ENCODE data around the gene TTC7B.

TTC7B gene

DNA sequence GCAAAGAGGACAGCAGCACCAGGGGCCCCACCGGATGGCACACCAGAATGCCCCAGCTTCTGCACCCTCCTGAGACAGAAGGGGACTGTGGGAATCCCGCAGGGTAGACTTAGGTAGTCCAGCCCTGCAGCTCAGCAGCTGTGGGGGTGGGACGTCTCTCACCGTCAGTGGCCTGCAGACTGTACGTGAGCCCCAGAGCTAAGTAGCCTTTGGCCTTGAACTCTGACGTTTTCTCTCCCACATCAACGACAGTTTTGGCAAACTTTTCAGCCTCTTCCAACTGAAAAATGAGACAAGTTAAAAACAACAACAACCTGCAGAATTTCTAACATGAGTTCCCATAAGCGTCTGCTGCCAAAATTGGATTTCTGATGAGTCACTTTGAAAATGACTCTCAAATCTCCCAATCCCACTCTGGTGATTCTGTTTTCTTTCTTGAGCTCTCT, 161.4 kb downstream of the TTC7B start:
- DNase-seq (ENCODE audit: low read depth in 1 of 2, low spot score in 1 of 2), result no peak
- H3K27ac ChIP-seq (replicated peaks), result no peak overlapping the region
- H3K4me3 ChIP-seq (replicated peaks; ENCODE audit: insufficient read depth, low read length), result no peak overlapping the region
- TF ChIP-seq GABPA (IDR thresholded peaks at IDR 0.05; ENCODE audit: low read depth) (no peak), POLR2AphosphoS5 (IDR thresholded peaks at IDR 0.05; ENCODE audit: low read depth) (no peak), SPI1 (IDR thresholded peaks at IDR 0.05; ENCODE audit: borderline replicate concordance, low read depth) (no peak)
- TF ChIP-seq, protein P1, sequence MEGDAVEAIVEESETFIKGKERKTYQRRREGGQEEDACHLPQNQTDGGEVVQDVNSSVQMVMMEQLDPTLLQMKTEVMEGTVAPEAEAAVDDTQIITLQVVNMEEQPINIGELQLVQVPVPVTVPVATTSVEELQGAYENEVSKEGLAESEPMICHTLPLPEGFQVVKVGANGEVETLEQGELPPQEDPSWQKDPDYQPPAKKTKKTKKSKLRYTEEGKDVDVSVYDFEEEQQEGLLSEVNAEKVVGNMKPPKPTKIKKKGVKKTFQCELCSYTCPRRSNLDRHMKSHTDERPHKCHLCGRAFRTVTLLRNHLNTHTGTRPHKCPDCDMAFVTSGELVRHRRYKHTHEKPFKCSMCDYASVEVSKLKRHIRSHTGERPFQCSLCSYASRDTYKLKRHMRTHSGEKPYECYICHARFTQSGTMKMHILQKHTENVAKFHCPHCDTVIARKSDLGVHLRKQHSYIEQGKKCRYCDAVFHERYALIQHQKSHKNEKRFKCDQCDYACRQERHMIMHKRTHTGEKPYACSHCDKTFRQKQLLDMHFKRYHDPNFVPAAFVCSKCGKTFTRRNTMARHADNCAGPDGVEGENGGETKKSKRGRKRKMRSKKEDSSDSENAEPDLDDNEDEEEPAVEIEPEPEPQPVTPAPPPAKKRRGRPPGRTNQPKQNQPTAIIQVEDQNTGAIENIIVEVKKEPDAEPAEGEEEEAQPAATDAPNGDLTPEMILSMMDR (IDR thresholded peaks at IDR 0.05; ENCODE audit: insufficient read depth, low read length), result no peak
- TF ChIP-seq, protein P2, sequence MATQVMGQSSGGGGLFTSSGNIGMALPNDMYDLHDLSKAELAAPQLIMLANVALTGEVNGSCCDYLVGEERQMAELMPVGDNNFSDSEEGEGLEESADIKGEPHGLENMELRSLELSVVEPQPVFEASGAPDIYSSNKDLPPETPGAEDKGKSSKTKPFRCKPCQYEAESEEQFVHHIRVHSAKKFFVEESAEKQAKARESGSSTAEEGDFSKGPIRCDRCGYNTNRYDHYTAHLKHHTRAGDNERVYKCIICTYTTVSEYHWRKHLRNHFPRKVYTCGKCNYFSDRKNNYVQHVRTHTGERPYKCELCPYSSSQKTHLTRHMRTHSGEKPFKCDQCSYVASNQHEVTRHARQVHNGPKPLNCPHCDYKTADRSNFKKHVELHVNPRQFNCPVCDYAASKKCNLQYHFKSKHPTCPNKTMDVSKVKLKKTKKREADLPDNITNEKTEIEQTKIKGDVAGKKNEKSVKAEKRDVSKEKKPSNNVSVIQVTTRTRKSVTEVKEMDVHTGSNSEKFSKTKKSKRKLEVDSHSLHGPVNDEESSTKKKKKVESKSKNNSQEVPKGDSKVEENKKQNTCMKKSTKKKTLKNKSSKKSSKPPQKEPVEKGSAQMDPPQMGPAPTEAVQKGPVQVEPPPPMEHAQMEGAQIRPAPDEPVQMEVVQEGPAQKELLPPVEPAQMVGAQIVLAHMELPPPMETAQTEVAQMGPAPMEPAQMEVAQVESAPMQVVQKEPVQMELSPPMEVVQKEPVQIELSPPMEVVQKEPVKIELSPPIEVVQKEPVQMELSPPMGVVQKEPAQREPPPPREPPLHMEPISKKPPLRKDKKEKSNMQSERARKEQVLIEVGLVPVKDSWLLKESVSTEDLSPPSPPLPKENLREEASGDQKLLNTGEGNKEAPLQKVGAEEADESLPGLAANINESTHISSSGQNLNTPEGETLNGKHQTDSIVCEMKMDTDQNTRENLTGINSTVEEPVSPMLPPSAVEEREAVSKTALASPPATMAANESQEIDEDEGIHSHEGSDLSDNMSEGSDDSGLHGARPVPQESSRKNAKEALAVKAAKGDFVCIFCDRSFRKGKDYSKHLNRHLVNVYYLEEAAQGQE (IDR thresholded peaks at IDR 0.05; ENCODE audit: insufficient replicate concordance, low read depth), result no peak
- no peaks in the 10 kb centered on the region for H3K27me3 ChIP-seq (ENCODE audit: insufficient read depth, poor library complexity, severe bottlenecking)

DNA sequence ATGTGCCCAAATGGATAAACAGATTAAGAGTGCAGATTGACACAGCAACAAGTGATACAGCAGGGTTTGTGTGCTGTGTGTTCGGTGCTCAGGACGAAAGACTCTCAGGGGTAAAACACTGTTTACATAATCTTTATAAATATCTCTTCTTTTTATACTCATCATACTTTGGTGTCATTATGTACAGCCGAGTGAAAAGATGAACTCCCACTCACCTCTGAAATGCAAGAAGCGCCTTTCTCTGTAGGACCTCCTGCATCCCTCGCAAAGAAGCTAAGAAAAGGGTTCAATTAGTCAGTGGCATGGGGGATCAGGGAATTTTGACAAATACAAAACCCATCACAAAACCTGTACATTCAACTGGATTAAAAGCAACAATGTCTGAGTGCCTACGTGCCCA, 163.6 kb downstream of the TTC7B start:
- H3K27me3 ChIP-seq (ENCODE audit: insufficient read depth, poor library complexity, severe bottlenecking), result no peaks in the 10 kb centered on the region
- no peak overlapping the region for H3K27ac ChIP-seq (replicated peaks)
- TF ChIP-seq, protein P2 (IDR thresholded peaks at IDR 0.05; ENCODE audit: insufficient replicate concordance, low read depth), result no peak
- no peak for TF ChIP-seq SPI1 (IDR thresholded peaks at IDR 0.05; ENCODE audit: borderline replicate concordance, low read depth)
- no peak for DNase-seq (ENCODE audit: low read depth in 1 of 2, low spot score in 1 of 2)
- no peak overlapping the region for H3K4me3 ChIP-seq (replicated peaks; ENCODE audit: insufficient read depth, low read length)

DNA sequence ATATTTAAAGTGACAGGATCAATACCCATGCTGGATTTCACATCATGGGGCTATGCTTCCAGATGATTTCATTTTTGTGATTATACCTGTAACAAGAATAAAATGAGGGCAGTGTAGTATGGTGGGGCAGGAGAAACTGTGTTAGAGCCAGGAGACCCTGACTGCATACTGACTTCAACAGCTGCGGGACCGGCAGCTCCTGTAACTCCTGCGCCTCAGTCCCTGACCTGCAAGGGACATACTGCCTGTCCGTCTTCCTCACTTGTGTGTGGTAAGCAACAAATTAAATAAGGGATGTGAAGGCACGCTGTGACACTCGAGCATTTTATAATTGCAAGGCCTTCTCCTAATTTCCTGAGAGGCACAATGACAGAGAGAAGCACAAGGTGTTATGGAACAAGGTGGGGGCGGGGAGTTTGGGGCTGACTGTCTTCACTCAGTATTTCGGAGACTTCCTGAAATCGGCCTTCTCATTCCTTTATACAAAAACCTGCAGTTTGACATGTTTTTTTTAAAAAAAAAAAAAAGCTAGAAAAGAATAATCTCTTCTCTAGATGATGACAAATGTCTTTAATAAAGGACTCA, 164.2 kb downstream of the TTC7B start:
- TF ChIP-seq, protein P2 (IDR thresholded peaks at IDR 0.05; ENCODE audit: insufficient replicate concordance, low read depth), result no peak
- TF ChIP-seq, protein P1 (IDR thresholded peaks at IDR 0.05; ENCODE audit: insufficient read depth, low read length), result no peak
- TF ChIP-seq SPI1 (IDR thresholded peaks at IDR 0.05; ENCODE audit: borderline replicate concordance, low read depth) (0 out of 2 replicates have a peak, but pooled peaks have one; percentile 26), POLR2AphosphoS5 (IDR thresholded peaks at IDR 0.05; ENCODE audit: low read depth) (no peak), GABPA (IDR thresholded peaks at IDR 0.05; ENCODE audit: low read depth) (no peak)
- no peak overlapping the region for H3K27ac ChIP-seq (replicated peaks)
- no peak overlapping the region for H3K4me3 ChIP-seq (replicated peaks; ENCODE audit: insufficient read depth, low read length)

More for the DNA sequence above, 164.2 kb downstream of the TTC7B start:
- DNase-seq (ENCODE audit: low read depth in 1 of 2, low spot score in 1 of 2), result no peak
- H3K27me3 ChIP-seq (ENCODE audit: insufficient read depth, poor library complexity, severe bottlenecking), result no peaks in the 10 kb centered on the region

Measured in HL-60 (cell line).